Measurements from ENCODE around the gene INO80C.

DNA sequence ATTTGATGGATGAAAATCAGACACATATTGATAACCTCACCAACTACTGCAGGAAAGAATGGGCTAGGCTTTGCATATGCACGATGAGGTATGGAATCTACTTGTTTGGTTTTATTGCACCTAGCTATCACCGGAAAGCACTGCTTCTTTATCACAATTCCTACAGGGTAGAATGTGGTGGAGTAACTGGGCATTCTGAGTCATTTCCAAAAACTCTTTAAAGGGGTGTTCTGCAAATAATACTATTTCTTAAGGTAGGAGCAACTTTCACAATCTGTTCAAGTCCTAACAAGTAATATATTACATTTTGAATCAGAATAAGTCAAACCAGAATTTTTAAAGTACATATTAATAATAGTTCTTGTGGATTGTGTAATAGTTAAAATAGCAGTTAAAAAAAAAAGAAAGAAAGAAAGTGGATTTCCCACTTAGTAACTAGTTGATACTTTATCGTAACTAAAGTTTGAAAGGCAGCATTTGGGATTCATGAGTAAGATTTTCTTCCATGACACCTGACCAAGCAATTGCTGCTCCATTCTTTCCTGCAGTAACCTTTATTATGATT is 40.5 kb downstream of the INO80C start:
- TF ChIP-seq, protein P1, sequence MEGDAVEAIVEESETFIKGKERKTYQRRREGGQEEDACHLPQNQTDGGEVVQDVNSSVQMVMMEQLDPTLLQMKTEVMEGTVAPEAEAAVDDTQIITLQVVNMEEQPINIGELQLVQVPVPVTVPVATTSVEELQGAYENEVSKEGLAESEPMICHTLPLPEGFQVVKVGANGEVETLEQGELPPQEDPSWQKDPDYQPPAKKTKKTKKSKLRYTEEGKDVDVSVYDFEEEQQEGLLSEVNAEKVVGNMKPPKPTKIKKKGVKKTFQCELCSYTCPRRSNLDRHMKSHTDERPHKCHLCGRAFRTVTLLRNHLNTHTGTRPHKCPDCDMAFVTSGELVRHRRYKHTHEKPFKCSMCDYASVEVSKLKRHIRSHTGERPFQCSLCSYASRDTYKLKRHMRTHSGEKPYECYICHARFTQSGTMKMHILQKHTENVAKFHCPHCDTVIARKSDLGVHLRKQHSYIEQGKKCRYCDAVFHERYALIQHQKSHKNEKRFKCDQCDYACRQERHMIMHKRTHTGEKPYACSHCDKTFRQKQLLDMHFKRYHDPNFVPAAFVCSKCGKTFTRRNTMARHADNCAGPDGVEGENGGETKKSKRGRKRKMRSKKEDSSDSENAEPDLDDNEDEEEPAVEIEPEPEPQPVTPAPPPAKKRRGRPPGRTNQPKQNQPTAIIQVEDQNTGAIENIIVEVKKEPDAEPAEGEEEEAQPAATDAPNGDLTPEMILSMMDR (IDR thresholded peaks at IDR 0.05; ENCODE audit: low read depth, low read length) = no peak
- TF ChIP-seq EZH2phosphoT487 (IDR thresholded peaks at IDR 0.05; ENCODE audit: low read depth) = no peak
